Hepatocyte (in vitro differentiated cells): ENCODE measurements around the gene IL31. TPM values are rescaled to one million over a fixed set of nuclear protein-coding genes. Genes with fewer than 3 reads are reported as not detected.
A peak's percentile ranks its signal among the peaks of the same experiment; 100 is the strongest.

Experiments used
- DNase-seq: peaks from one replicate; pipeline ENCODE4 v3.0.0-alpha.2; 2016; ENCODE audit warnings: low spot score
- H2AFZ ChIP-seq: fragments of 200-600 bp; sonication (generic); 2 replicates; pipeline ENCODE4 v1.6.0; 2016; ENCODE audit warnings: antibody characterized with exemption, mild to moderate bottlenecking
- H3K27ac ChIP-seq: fragments of 200-600 bp; sonication (generic); 2 replicates; pipeline ENCODE4 v1.5.1; 2016; ENCODE audit warnings: mild to moderate bottlenecking
- H3K27me3 ChIP-seq: fragments of 200-600 bp; sonication (generic); 2 replicates; pipeline ENCODE4 v1.6.1; 2016
- H3K36me3 ChIP-seq: fragments of 200-600 bp; sonication (generic); replicated peaks from 2 replicates; pipeline ENCODE4 v1.5.1; 2016; ENCODE audit warnings: low read depth; ENCODE audit not compliant: insufficient read depth
- H3K4me1 ChIP-seq: fragments of 200-600 bp; sonication (generic); 2 replicates; pipeline ENCODE4 v1.5.1; 2016; ENCODE audit warnings: mild to moderate bottlenecking, moderate library complexity; ENCODE audit not compliant: insufficient read depth
- H3K4me2 ChIP-seq: fragments of 200-600 bp; sonication (generic); 2 replicates; pipeline ENCODE4 v1.6.0; 2016
- H3K4me3 ChIP-seq: fragments of 200-600 bp; sonication (generic); 2 replicates; pipeline ENCODE4 v1.5.1; 2016; ENCODE audit warnings: mild to moderate bottlenecking
- H3K79me2 ChIP-seq: fragments of 200-600 bp; sonication (generic); 2 replicates; pipeline ENCODE4 v1.6.0; 2017; ENCODE audit warnings: mild to moderate bottlenecking
- H3K9me2 ChIP-seq: fragments of 200-600 bp; sonication (generic); replicated peaks from 2 replicates; pipeline ENCODE4 v1.6.0; 2017; ENCODE audit warnings: mild to moderate bottlenecking; ENCODE audit not compliant: insufficient read depth
- H3K9me3 ChIP-seq: fragments of 200-600 bp; sonication (generic); 2 replicates; pipeline ENCODE4 v1.5.1; 2016; ENCODE audit warnings: low read depth, mild to moderate bottlenecking
- H4K20me1 ChIP-seq: fragments of 200-600 bp; sonication (generic); 2 replicates; pipeline ENCODE4 v1.6.0; 2016; ENCODE audit warnings: mild to moderate bottlenecking; ENCODE audit not compliant: insufficient read depth, poor library complexity, severe bottlenecking
- EZH2 ChIP-seq: fragments of 200-600 bp; sonication (generic); IDR thresholded peaks from 2 replicates; pipeline ENCODE4 v1.6.1; 2016; ENCODE audit warnings: antibody characterized with exemption, mild to moderate bottlenecking, borderline replicate concordance
- EZH2phosphoT487 ChIP-seq: fragments of 200-600 bp; sonication (generic); IDR thresholded peaks from one replicate; pipeline ENCODE4 v1.6.1; 2018; ENCODE audit warnings: antibody characterized with exemption, mild to moderate bottlenecking, low read depth, moderate library complexity; ENCODE audit not compliant: unreplicated experiment, severe bottlenecking
- WGBS: methylation state at CpG from one replicate; pipeline ENCODE4 v1.1.6; 2016; ENCODE audit warnings: low lambda C conversion rate; ENCODE audit errors: missing lambda C conversion rate; 5-methylcytosine and 5-hydroxymethylcytosine counted together
- polyA plus RNA-seq: library from polyadenylated mRNA; unstranded; fragments of >200 nt; fragmentation: Nextera tagmentation; extraction: Ambion mirVana; gene quantifications from 2 replicates; pipeline ENCODE4 v1.2.1, GENCODE V29; 2016
- total RNA-seq: library from RNA; depleted of rRNA; stranded (reverse); fragments of >200 nt; gene quantifications from 2 replicates; pipeline ENCODE4 v1.2.3, GENCODE V29; 2014
- TF ChIP-seq, protein P1 (sequence below): fragments of 200-600 bp; sonication (generic); IDR thresholded peaks from 2 replicates; pipeline ENCODE4 v1.5.1; 2016; ENCODE audit warnings: antibody characterized with exemption, mild to moderate bottlenecking; ENCODE audit not compliant: poor library complexity

IL31 gene
- total and polyA plus RNA-seq, 2 experiments from 2014 or later = not detected

DNA sequence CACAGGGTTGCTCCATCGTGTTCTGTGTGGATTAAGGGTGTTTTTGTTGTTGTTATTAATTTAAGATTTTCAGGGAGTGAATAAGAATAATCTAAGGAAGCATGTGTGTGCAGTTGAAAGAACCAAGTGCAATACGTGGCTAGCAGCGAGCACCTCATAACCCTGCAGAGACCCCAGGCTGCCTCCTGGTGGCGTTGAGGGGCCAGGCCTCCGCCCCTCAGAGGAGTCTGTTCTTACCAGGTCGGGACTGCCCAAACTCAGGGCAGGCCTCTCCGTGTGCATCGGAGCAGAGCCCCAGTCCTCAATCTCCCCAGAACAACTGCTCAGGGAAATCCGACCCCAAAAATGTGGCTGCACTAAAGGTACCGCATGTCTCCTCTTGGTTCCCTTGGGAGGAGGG, 36.8 kb downstream of the IL31 start:
- Histone ChIP-seq H3K27me3 (no peaks in the 10 kb centered on the region), H3K4me3 (no peak overlapping the region), H3K79me2 (no peaks in the 10 kb centered on the region), H3K4me1 (no peaks in the 10 kb centered on the region), H3K9me3 (no peaks in the 10 kb centered on the region), H3K36me3 (no peaks in the 10 kb centered on the region), H3K27ac (no peak overlapping the region), H2AFZ (no peak overlapping the region), H4K20me1 (no peaks in the 10 kb centered on the region), H3K4me2 (no peak overlapping the region), H3K9me2 (no peaks in the 10 kb centered on the region)
- WGBS = 72% methylated on average over 10 of the region's 10 CpGs
- no peak for TF ChIP-seq EZH2
- TF ChIP-seq, protein P1, sequence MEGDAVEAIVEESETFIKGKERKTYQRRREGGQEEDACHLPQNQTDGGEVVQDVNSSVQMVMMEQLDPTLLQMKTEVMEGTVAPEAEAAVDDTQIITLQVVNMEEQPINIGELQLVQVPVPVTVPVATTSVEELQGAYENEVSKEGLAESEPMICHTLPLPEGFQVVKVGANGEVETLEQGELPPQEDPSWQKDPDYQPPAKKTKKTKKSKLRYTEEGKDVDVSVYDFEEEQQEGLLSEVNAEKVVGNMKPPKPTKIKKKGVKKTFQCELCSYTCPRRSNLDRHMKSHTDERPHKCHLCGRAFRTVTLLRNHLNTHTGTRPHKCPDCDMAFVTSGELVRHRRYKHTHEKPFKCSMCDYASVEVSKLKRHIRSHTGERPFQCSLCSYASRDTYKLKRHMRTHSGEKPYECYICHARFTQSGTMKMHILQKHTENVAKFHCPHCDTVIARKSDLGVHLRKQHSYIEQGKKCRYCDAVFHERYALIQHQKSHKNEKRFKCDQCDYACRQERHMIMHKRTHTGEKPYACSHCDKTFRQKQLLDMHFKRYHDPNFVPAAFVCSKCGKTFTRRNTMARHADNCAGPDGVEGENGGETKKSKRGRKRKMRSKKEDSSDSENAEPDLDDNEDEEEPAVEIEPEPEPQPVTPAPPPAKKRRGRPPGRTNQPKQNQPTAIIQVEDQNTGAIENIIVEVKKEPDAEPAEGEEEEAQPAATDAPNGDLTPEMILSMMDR = no peak
- TF ChIP-seq EZH2phosphoT487 = no peak
- no peak for DNase-seq

DNA sequence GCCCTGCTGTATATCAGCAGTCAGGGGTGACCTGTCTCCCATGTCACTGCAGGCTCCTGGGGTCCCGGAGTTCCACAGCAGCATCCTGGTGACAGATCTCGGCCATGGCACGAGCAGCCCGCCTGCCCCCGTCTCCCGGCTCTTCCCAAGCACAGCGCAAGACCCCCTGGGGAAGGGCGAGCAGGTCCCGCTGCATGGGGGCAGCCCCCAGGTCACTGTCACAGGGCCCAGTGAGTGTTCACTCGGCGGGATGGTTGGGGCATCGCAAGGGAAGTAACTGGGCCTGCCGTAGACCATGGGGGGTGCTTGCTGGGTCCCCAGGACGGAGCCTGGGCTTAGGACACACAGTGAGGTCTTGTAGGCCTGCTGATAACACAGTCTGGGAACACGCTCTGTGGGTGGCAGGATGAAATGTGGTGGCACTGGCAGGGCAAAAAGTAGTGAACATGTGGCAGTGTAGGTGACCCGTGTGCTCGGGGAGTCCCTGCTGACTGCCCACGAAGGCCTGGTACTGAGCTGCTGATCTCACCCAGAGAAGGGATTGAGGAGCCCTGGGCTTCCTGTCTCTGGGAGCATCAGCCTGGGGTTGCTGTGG, 38.5 kb downstream of the IL31 start:
- Histone ChIP-seq H3K9me3 (no peaks in the 10 kb centered on the region), H3K27me3 (no peaks in the 10 kb centered on the region), H3K36me3 (no peaks in the 10 kb centered on the region), H3K4me3 (no peak overlapping the region), H3K9me2 (no peaks in the 10 kb centered on the region), H2AFZ (no peak overlapping the region), H3K4me1 (no peaks in the 10 kb centered on the region), H4K20me1 (no peaks in the 10 kb centered on the region), H3K79me2 (no peaks in the 10 kb centered on the region), H3K4me2 (no peak overlapping the region), H3K27ac (no peak overlapping the region)
- TF ChIP-seq EZH2phosphoT487 = no peak
- no peak for TF ChIP-seq EZH2
- TF ChIP-seq, protein P1 = no peak
- DNase-seq = peak; percentile 3
- WGBS = 98% methylated on average over 18 of the region's 18 CpGs

DNA sequence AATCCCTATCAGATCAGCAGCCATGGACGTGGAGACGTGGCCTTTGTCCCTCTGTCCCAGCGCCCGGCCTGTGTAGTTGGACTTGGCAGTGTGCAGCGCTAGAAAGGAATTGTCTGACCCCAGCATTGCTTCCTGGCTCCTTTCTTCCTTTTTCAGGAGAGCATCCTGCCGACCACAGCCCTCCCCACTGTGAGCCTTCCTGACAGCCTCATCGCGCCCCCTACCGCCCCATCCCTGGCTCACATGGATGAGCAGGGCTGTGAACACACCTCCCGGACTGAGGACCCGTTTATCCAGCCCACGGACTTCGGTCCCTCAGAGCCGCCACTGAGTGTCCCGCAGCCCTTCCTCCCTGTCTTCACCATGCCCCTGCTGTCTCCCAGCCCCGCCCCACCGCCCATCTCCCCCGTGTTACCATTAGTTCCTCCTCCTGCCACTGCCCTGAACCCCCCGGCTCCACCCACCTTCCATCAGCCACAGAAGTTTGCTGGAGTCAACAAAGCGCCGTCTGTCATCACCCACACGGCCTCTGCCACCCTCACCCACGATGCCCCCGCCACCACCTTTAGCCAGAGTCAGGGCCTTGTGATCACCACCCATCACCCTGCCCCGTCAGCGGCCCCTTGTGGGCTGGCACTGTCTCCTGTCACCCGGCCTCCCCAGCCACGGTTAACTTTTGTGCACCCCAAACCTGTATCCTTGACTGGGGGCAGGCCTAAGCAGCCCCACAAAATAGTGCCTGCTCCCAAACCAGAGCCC, 40.6 kb downstream of the IL31 start:
- no peak for TF ChIP-seq EZH2phosphoT487
- TF ChIP-seq EZH2 = no peak
- TF ChIP-seq, protein P1 = no peak
- H4K20me1 ChIP-seq = no peaks in the 10 kb centered on the region
- no peaks in the 10 kb centered on the region for H3K9me3 ChIP-seq
- H3K27ac ChIP-seq = no peak overlapping the region
- no peaks in the 10 kb centered on the region for H3K4me1 ChIP-seq
- no peaks in the 10 kb centered on the region for H3K36me3 ChIP-seq
- no peak overlapping the region for H2AFZ ChIP-seq
- DNase-seq = no peak
- H3K4me3 ChIP-seq = no peak overlapping the region
- H3K27me3 ChIP-seq = no peaks in the 10 kb centered on the region
- no peaks in the 10 kb centered on the region for H3K9me2 ChIP-seq
- WGBS = 89% methylated on average over 23 of the region's 28 CpGs
- no peaks in the 10 kb centered on the region for H3K79me2 ChIP-seq
- no peak overlapping the region for H3K4me2 ChIP-seq
